Dendritic cell treated with granulocyte-macrophage colony-stimulating factor and Interleukin-4, amounts not matched to agents 40 ng/mL and 50 ng/mL, for 4 days (primary cell): ENCODE results near the gene HOMER2.
"Not testable (repeated sequence)": the region's sequence is repeated elsewhere in the genome, so short reads cannot be mapped to it uniquely, and the experiment has no call there.

Experiments
- H3K27ac Mint-ChIP-seq: one replicate; pipeline ENCODE4 v1.8.0; 2022; ENCODE audit warnings: mild to moderate bottlenecking, mixed read lengths
- H3K27me3 Mint-ChIP-seq: one replicate; pipeline ENCODE4 v1.8.0; 2022; ENCODE audit warnings: mild to moderate bottlenecking, mixed read lengths
- H3K36me3 Mint-ChIP-seq: one replicate; pipeline ENCODE4 v1.8.0; 2022; ENCODE audit warnings: low read depth, mixed read lengths
- H3K4me1 Mint-ChIP-seq: one replicate; pipeline ENCODE4 v1.8.0; 2022; ENCODE audit warnings: low read depth, mixed read lengths
- H3K4me3 Mint-ChIP-seq: one replicate; pipeline ENCODE4 v1.8.0; 2022; ENCODE audit warnings: mild to moderate bottlenecking, moderate library complexity, mixed read lengths
- H3K9me3 Mint-ChIP-seq: one replicate; pipeline ENCODE4 v1.8.0; 2022; ENCODE audit warnings: mixed read lengths
- intact Hi-C: fragments of 100-400 bp; cut with micrococcal nuclease; formaldehyde crosslinking; loops from one replicate; pipeline ENCODE4 v1.15.0; 2022

Gene HOMER2

DNA sequence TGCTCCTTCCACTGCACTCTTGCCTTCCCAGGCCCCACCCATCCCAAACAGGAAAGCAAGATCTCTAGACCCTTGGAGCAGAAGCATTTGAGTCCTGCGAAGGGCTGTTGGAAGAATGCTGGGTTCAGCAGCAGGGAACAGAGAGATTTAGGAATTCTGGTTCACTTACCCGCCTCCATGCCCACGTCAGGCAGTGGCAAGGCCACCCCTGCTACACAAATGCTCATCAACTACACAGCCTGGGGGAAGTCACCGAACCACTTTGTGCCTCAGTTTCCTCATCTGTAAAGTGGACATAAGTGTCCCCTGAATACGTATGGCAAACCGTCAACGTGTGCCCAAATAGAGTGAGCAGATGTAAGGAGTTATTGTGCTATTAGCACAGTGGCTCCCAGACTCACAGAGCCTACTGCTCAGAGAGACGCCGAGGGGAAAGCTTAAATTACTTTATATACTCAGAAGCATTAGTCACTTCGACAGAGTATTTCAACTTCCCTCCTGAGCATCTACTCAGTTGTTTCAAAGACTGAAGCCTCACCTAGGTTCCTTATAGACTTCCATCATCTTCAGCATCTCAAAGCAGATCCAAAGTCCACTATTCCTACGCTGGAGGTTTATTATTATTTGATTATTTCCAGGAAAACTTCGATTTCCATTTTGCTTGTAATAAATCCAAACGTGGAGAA lies 905 bp downstream of the HOMER2 start:
- H3K36me3 Mint-ChIP-seq, result no peaks in the 10 kb centered on the region
- peaks cover 11% of the 10 kb centered on the region for H3K27me3 Mint-ChIP-seq
- H3K27ac Mint-ChIP-seq, result no peak overlapping the region
- intact Hi-C loops, result loop anchor here (5.0 to 10.0 kb wide), 2 partner anchors 36 to 47 kb away; partner anchors contain the start of gene RAMAC
- H3K4me1 Mint-ChIP-seq, result peaks cover 14% of the 10 kb centered on the region
- no peaks in the 10 kb centered on the region for H3K9me3 Mint-ChIP-seq
- H3K4me3 Mint-ChIP-seq, result no peak overlapping the region

DNA sequence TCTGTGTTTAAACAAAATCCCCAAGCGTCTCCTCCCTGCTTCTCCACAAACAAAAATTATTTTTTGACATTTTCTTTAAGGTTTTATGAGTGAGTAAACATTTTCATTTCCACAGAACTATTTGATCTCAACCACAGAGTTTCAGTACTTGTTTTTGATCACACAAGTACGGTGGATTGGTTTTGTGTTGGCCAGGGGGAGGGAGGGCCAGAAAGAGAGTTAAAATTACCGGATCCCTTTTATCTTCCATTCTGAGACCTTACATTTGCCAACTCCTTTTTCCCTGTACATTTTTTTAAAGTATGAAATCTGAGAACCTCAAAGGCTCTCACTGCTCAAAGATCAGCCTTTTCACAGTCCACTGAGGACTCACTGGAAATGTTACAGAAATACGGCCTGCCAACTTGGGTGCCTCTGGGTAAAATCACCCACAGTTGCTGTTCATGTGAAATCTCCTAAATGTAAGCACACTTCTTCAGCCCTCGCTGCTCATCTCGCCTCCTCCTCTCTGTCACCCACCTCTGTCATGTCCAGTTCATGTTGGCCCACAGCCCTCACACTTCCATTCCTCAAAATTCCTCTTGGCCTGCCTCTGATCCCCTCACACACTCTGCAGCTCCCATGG lies 1.7 kb downstream of the HOMER2 start:
- no peaks in the 10 kb centered on the region for H3K9me3 Mint-ChIP-seq
- peaks cover 22% of the 10 kb centered on the region for H3K4me1 Mint-ChIP-seq
- intact Hi-C loops, result loop anchor here (5.0 to 10.0 kb wide), 2 partner anchors 36 to 46 kb away; partner anchors contain the start of gene RAMAC
- no peaks in the 10 kb centered on the region for H3K36me3 Mint-ChIP-seq
- no peak overlapping the region for H3K4me3 Mint-ChIP-seq
- H3K27ac Mint-ChIP-seq, result no peak overlapping the region
- peaks cover 11% of the 10 kb centered on the region for H3K27me3 Mint-ChIP-seq

DNA sequence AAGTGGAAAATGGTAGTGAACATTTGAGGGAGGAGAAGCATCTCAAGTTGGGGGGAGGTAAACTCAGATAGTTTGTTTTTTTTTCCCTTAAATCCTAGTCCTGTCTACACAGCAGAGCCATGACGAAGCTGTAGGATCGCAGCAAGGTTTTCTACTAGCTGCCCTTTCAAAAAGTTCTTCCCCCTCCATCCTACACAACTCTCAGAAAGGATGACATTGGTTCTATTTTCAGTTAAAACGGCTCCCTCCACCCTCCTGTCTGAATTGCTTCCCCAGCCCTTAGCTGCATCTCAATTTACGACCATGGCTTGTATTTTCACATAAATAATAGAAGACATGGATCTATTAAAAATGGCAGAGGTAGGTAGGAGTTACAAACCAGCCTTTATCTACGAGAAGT lies 2.2 kb downstream of the HOMER2 start:
- H3K27me3 Mint-ChIP-seq, result peaks cover 11% of the 10 kb centered on the region

DNA sequence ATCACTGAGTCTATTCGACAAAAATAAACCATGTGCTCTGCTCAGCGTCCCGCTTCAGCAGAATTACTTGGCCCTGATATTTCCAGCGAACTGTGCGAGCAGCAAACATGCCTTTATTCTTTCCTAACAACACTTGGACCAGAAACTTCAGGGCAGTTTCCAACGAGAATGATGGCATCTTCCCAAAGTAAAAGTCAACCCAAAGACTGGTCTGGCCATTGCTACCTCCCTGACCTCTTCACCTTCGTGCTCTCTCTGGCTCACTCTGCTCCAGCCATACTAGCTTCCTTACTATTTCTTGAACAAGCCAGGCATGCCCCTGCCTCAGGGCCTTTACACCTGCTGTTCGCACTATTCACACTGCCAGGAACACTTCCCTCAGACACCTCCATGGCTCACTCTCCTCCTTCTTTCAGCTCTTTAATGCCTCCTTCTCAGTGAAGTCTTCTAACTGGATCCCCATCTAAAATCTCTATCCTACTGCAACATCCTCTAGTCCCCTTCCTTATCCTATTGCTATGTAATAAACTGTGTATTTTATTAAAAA lies 6.3 kb downstream of the HOMER2 start:
- intact Hi-C loops, result no loop called here
- peak overlapping the region; percentile 81 for H3K27ac Mint-ChIP-seq
- peaks cover 21% of the 10 kb centered on the region for H3K36me3 Mint-ChIP-seq
- H3K9me3 Mint-ChIP-seq, result no peaks in the 10 kb centered on the region
- peak overlapping the region; percentile 64 for H3K4me3 Mint-ChIP-seq
- peaks cover 57% of the 10 kb centered on the region for H3K4me1 Mint-ChIP-seq
- H3K27me3 Mint-ChIP-seq, result no peaks in the 10 kb centered on the region

More for the DNA sequence above, 2.2 kb downstream of the HOMER2 start:
- H3K36me3 Mint-ChIP-seq, result no peaks in the 10 kb centered on the region
- no peak overlapping the region for H3K27ac Mint-ChIP-seq
- H3K4me3 Mint-ChIP-seq, result no peak overlapping the region
- intact Hi-C loops, result loop anchor here (5.0 to 10.0 kb wide), 2 partner anchors 37 to 45 kb away; partner anchors contain the start of gene RAMAC
- peaks cover 25% of the 10 kb centered on the region for H3K4me1 Mint-ChIP-seq
- no peaks in the 10 kb centered on the region for H3K9me3 Mint-ChIP-seq

DNA sequence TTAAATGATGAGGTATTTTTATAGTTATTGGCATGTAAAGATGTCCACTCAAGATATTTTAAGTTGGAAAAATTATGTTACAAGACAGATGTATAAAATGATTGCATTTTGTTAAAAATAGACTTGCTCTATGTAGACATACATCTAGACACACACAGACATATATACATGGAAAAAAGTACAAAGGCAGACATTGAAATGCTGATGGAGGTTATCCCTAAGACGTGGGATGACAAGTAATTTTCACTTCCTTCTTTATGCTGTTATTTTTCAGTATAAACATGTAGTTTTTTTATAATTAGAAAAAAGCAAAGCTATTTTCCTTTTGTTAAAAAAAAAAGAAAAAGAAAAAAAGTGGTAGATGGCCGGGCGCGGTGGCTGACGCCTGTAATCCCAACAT lies 7.2 kb downstream of the HOMER2 start:
- peaks cover 30% of the 10 kb centered on the region for H3K36me3 Mint-ChIP-seq
- peak overlapping the region; percentile 81 for H3K27ac Mint-ChIP-seq
- H3K9me3 Mint-ChIP-seq, result no peaks in the 10 kb centered on the region
- peaks cover 66% of the 10 kb centered on the region for H3K4me1 Mint-ChIP-seq
- intact Hi-C loops, result no loop called here
- peak overlapping the region; percentile 64 for H3K4me3 Mint-ChIP-seq
- H3K27me3 Mint-ChIP-seq, result no peaks in the 10 kb centered on the region

DNA sequence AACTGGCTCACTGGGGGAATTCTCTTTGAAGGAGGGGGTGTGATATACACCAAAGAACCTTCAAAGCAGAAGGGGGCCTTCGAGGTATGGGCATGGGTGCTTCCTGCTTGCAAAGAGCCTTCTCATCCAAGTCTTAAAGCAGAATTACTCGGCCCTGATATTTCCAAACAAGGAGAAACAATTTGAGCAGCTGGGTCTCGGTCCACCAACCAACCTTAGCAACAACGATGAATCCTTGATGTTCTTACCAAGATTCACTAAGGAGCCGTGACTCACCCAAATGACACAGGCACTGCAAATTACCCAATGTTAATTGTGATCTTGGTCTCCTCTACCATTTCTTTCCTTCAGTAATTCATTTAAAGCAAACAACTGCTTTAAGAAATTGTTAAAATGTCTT lies 7.7 kb downstream of the HOMER2 start:
- no peaks in the 10 kb centered on the region for H3K9me3 Mint-ChIP-seq
- H3K4me3 Mint-ChIP-seq, result peak overlapping the region; percentile 18
- intact Hi-C loops, result no loop called here
- H3K36me3 Mint-ChIP-seq, result peaks cover 35% of the 10 kb centered on the region
- H3K27me3 Mint-ChIP-seq, result no peaks in the 10 kb centered on the region
- H3K4me1 Mint-ChIP-seq, result peaks cover 68% of the 10 kb centered on the region
- peak overlapping the region; percentile 11 for H3K27ac Mint-ChIP-seq

DNA sequence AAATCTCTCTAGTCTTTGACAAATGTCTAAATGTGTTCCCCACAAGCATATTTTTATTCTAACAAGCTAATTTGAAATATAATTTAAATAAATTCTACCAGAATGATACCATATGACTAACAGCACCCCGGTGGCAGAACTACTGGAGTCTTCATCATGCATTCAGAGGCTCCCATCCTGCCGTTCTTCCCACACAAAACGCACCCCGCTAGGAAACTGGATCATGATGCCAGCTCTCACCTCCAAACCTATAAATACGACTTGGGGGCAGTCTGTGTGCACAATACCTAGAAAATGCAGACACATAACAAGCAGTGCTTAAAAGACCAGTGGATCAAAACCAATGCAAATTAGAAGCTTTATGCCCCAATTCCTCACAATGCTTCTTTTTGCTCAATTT lies 8.5 kb downstream of the HOMER2 start:
- intact Hi-C loops, result no loop called here
- Mint-ChIP-seq H3K27ac (no peak overlapping the region), H3K36me3 (peaks cover 42% of the 10 kb centered on the region)

DNA sequence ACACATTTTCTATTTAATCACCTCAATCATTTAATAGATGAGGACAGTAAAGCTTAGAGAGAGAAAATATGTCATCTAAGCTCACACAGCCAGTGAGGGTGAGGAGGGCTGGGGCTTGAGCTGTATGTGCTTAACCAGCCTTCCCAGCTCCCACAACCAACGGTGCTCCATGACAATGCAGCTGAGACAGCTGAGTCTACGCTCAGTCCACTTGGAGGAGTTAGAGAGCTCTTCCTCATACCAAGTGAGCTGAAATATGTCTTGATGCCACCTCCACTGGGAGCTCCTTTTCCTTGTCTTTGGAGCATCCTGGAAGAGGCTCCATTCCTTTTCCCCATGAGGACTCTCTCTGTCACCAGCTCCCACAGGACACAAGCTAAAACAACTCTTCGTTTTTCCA lies 9.3 kb downstream of the HOMER2 start:
- no peaks in the 10 kb centered on the region for H3K9me3 Mint-ChIP-seq
- H3K4me1 Mint-ChIP-seq, result peaks cover 80% of the 10 kb centered on the region
- H3K36me3 Mint-ChIP-seq, result peaks cover 51% of the 10 kb centered on the region
- H3K27me3 Mint-ChIP-seq, result no peaks in the 10 kb centered on the region
- H3K4me3 Mint-ChIP-seq, result no peak overlapping the region
- intact Hi-C loops, result no loop called here
- H3K27ac Mint-ChIP-seq, result peak overlapping the region; percentile 26

More for the DNA sequence above, 8.5 kb downstream of the HOMER2 start:
- H3K27me3 Mint-ChIP-seq, result no peaks in the 10 kb centered on the region
- peaks cover 71% of the 10 kb centered on the region for H3K4me1 Mint-ChIP-seq
- no peaks in the 10 kb centered on the region for H3K9me3 Mint-ChIP-seq
- H3K4me3 Mint-ChIP-seq, result no peak overlapping the region

DNA sequence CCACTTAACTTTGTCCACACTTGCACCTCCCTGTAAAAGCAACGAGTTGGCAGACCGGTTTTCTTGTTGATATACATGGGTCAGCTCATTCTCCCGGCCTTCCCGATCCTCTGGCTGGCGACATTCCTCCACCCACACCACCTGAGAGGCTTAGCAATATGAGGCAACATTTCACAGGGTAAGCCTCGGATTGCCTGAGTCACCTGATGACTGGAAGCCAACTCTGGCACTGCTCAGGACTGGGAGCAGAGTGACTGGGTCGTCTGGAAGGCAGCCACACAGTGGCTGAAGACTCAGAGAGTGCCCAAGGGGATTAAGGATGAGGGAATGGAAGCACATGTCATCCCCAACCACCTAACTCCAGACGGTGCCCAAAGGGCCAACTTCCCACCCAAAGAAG lies 9.8 kb downstream of the HOMER2 start:
- H3K27me3 Mint-ChIP-seq, result no peaks in the 10 kb centered on the region
- no peaks in the 10 kb centered on the region for H3K9me3 Mint-ChIP-seq

DNA sequence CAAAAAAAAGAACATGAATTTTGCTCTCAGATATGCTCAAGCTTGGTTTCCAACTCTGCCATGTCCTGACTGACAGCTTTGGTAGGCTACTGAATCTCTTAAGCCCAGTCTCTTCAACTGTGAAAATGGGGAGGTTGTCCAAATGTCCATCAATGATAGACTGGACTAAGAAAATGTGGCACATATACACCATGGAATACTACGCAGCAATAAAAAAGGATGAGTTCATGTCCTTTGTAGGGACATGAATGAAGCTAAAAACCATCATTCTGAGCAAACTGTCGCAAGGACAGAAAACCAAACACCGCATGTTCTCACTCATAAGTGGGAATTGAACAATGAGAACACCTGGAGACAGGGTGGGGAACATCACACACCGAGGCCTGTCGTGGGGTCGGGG lies 12.8 kb downstream of the HOMER2 start:
- H3K4me3 Mint-ChIP-seq, H3K27me3 Mint-ChIP-seq, intact Hi-C loops, H3K27ac Mint-ChIP-seq, H3K9me3 Mint-ChIP-seq: not testable (repeated sequence)
- Mint-ChIP-seq H3K36me3 (peaks cover 67% of the 10 kb centered on the region), H3K4me1 (peaks cover 83% of the 10 kb centered on the region)

More for the DNA sequence above, 9.8 kb downstream of the HOMER2 start:
- intact Hi-C loops, result no loop called here
- no peak overlapping the region for H3K4me3 Mint-ChIP-seq
- peaks cover 81% of the 10 kb centered on the region for H3K4me1 Mint-ChIP-seq
- H3K36me3 Mint-ChIP-seq, result peaks cover 56% of the 10 kb centered on the region
- no peak overlapping the region for H3K27ac Mint-ChIP-seq

DNA sequence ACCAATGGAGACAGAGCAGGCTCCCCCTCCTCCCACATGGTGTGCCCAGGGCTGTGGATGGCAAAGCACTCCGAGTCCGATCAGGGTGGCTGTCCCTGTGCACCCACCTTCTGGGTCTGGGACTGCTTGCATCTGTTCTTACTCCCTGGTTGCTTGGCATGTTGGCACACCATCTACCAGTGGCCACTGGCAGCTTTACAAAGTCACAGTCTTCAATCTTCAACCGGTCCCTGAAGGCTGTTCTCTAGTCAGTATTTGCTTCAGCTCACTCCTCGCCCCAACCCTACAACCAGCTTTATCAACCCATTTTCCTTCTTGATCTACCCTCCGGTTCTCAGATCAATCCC lies 14.8 kb downstream of the HOMER2 start:
- Mint-ChIP-seq H3K36me3 (peaks cover 77% of the 10 kb centered on the region), H3K4me1 (peaks cover 85% of the 10 kb centered on the region)

DNA sequence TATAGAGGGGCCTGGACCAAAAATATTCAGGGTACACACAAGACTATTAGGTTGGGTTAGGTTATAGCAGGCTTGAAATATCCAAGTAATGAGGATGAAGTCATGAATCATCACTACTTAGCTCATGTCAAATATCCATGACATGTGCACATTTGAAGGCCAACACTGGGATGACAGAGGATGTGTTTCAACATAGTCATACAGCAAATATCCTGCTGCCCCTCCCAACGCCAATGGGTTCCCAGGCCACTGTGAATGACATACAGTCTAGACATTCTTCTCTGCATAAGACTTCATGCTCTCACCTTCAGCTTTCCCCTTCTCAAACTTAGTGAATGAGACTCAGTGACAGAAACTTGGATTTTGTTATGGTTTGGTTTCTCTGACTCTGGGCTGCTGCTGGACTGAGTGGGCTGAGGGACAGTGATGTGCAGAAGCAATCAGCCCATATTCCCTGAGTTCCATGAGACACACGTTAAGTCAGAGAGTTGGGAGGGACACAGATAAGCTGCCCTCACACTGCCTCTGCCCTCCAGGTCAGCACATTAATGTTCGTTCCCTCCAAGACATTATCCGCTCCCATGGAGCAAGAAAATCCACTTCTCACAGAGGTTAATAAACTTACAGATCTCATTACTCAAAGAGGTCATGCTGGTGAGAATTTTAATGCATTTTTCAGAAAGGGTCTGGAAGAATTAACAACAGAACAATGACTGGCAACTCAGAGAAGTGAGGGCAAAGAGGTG lies 15.4 kb downstream of the HOMER2 start:
- Mint-ChIP-seq H3K9me3 (no peaks in the 10 kb centered on the region), H3K27me3 (no peaks in the 10 kb centered on the region), H3K36me3 (peaks cover 73% of the 10 kb centered on the region), H3K27ac (no peak overlapping the region), H3K4me1 (peaks cover 84% of the 10 kb centered on the region), H3K4me3 (no peak overlapping the region)
- intact Hi-C loops, result no loop called here

More for the DNA sequence above, 14.8 kb downstream of the HOMER2 start:
- no peak overlapping the region for H3K27ac Mint-ChIP-seq
- H3K27me3 Mint-ChIP-seq, result no peaks in the 10 kb centered on the region
- no peaks in the 10 kb centered on the region for H3K9me3 Mint-ChIP-seq
- H3K4me3 Mint-ChIP-seq, result no peak overlapping the region
- intact Hi-C loops, result no loop called here

DNA sequence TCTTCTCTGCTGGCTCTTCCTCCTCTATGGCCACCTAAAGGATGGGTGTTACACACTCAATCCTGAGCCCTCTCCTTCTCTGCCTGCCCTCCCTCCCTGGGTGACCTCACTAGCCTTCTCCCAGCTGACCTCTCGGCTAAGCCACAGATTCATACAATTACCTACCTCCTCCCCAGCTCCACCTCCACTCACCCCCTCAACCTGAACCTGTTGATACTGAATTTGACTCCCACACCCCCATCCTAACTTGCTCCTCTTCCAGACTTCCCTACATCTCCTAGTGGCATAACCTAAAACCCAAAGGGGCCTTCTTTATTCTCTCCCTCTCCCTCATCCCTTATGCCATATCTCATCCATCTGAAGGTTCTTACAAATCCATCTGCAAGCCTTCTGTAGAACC lies 17.1 kb downstream of the HOMER2 start:
- Mint-ChIP-seq H3K36me3 (peaks cover 59% of the 10 kb centered on the region), H3K4me3 (peak overlapping the region; percentile 25), H3K9me3 (no peaks in the 10 kb centered on the region), H3K27ac (peak overlapping the region; percentile 61), H3K27me3 (no peaks in the 10 kb centered on the region), H3K4me1 (peaks cover 80% of the 10 kb centered on the region)
- intact Hi-C loops, result no loop called here
